Glomerular endothelial cell (primary cell): ENCODE measurements around the gene BTBD9. TPM values are rescaled to one million over a fixed set of nuclear protein-coding genes. Genes with fewer than 3 reads are reported as not detected.
"Not testable (repeated sequence)": the region's sequence is repeated elsewhere in the genome, so short reads cannot be mapped to it uniquely, and the experiment has no call there.

ENCODE experiments used
- DNase-seq: peaks from one replicate; pipeline ENCODE4 v3.0.0-alpha.2; 2011; ENCODE audit warnings: low read depth, low spot score; ENCODE audit errors: extremely low read depth
- total RNA-seq: library from RNA; depleted of rRNA; stranded (reverse); fragments of >200 nt; gene quantifications from 2 replicates; pipeline ENCODE4 v1.2.3, GENCODE V29; 2015

The BTBD9 gene
- total RNA-seq, 1 donor from 2014 or later, result 13.2 TPM

GRCh38 chr6:38141716-38142115 lies 498.0 kb downstream of the BTBD9 start:
- no peak for DNase-seq

- DNase-seq, result no peak
These were observed 498.6 kb downstream of the BTBD9 start for GRCh38 chr6:38141085-38141484.

GRCh38 chr6:38138374-38138773 lies 501.4 kb downstream of the BTBD9 start:
- DNase-seq, result no peak

GRCh38 chr6:38137608-38138265 lies 502.0 kb downstream of the BTBD9 start:
- DNase-seq, result no peak

GRCh38 chr6:38136547-38136946 lies 503.2 kb downstream of the BTBD9 start:
- no peak for DNase-seq

GRCh38 chr6:38134704-38135088 lies 505.0 kb downstream of the BTBD9 start:
- DNase-seq, result no peak

- no peak for DNase-seq
These were observed 505.6 kb downstream of the BTBD9 start for GRCh38 chr6:38133932-38134703.

- no peak for DNase-seq
These were observed 508.2 kb downstream of the BTBD9 start for GRCh38 chr6:38131527-38131965.

GRCh38 chr6:38127284-38127683 lies 512.4 kb downstream of the BTBD9 start:
- DNase-seq, result no peak

- not testable (repeated sequence) for DNase-seq
These were observed 515.4 kb downstream of the BTBD9 start for GRCh38 chr6:38124224-38124926.

- DNase-seq, result no peak
These were observed 520.2 kb downstream of the BTBD9 start for GRCh38 chr6:38119516-38119915.

GRCh38 chr6:38118791-38119365 lies 520.9 kb downstream of the BTBD9 start:
- DNase-seq, result no peak

Other genes with a start within 250 kb of the BTBD9 start
- 127 and 156 TPM in 2 replicates for gene GLO1, start 63.2 kb upstream of the BTBD9 start, total RNA-seq
- gene DNAH8, start 75.4 kb upstream of the BTBD9 start, total RNA-seq, result 0.06 TPM in 1 of 2 replicates, not detected in the other